SU-DHL-6 (cell line): ENCODE data around the gene SRGAP1.
"Not testable (repeated sequence)": the region's sequence is repeated elsewhere in the genome, so short reads cannot be mapped to it uniquely, and the experiment has no call there.

Experiments
- H2AFZ ChIP-seq: fragments of 200-600 bp; sonication (generic); 2 replicates; pipeline ENCODE4 v1.6.1; 2014; ENCODE audit warnings: low read depth, mild to moderate bottlenecking, moderate library complexity, mixed read lengths, antibody characterized with exemption, low read length; ENCODE audit not compliant: severe bottlenecking
- H3F3A ChIP-seq: fragments of 200-600 bp; shearing (Covaris generic); 2 replicates; pipeline ENCODE4 v1.6.0; 2016; ENCODE audit warnings: antibody characterized with exemption, mild to moderate bottlenecking; ENCODE audit not compliant: insufficient read depth
- H3K27ac ChIP-seq: fragments of 200-600 bp; sonication (generic); 2 replicates; pipeline ENCODE4 v1.5.1; 2016; ENCODE audit warnings: low read depth, mild to moderate bottlenecking, low read length, moderate library complexity, mixed read lengths
- H3K27me3 ChIP-seq: fragments of 200-600 bp; sonication (generic), shearing (Covaris generic); 2 replicates; pipeline ENCODE4 v1.6.0; 2014; ENCODE audit warnings: mild to moderate bottlenecking, low read length
- H3K36me3 ChIP-seq: fragments of 200-600 bp; sonication (generic); 2 replicates; pipeline ENCODE4 v1.6.1; 2014; ENCODE audit warnings: mild to moderate bottlenecking, low read length, mixed read lengths
- H3K4me2 ChIP-seq: fragments of 300-600, 200-600 bp; shearing (Covaris generic), sonication (generic); 2 replicates; pipeline ENCODE4 v1.6.0; 2014; ENCODE audit warnings: low read length, low read depth, mild to moderate bottlenecking; ENCODE audit not compliant: poor library complexity, severe bottlenecking
- H3K4me3 ChIP-seq: fragments of 200-600 bp; sonication (generic); 2 replicates; pipeline ENCODE4 v1.5.1; 2014; ENCODE audit warnings: antibody characterized with exemption, low read length, mild to moderate bottlenecking, mixed read lengths; ENCODE audit not compliant: insufficient read depth, poor library complexity, severe bottlenecking
- H3K79me2 ChIP-seq: fragments of 200-600 bp; sonication (generic); 2 replicates; pipeline ENCODE4 v1.6.1; 2014; ENCODE audit warnings: mild to moderate bottlenecking, low read length, moderate library complexity; ENCODE audit not compliant: insufficient read depth
- H3K9ac ChIP-seq: fragments of 200-600 bp; sonication (generic); 2 replicates; pipeline ENCODE4 v1.7.0; 2014; ENCODE audit warnings: mild to moderate bottlenecking, low read length
- H3K9me2 ChIP-seq: fragments of 200-600 bp; sonication (generic); replicated peaks from 2 replicates; pipeline ENCODE4 v1.6.1; 2014; ENCODE audit warnings: low read length; ENCODE audit not compliant: insufficient read depth
- H3K9me3 ChIP-seq: fragments of 200-600 bp; sonication (generic); 2 replicates; pipeline ENCODE4 v1.6.1; 2014; ENCODE audit warnings: low read length, mixed read lengths; ENCODE audit not compliant: insufficient read depth
- H4K20me1 ChIP-seq: fragments of 200-600 bp; sonication (generic); 2 replicates; pipeline ENCODE4 v1.6.1; 2014; ENCODE audit warnings: low read depth, mild to moderate bottlenecking, antibody characterized with exemption, low read length, moderate library complexity, mixed read lengths
- EZH2phosphoT487 ChIP-seq: fragments of 200-600 bp; sonication (generic), shearing (Covaris generic); conservative IDR thresholded peaks from 2 replicates; pipeline ENCODE4 v1.6.1; 2018; ENCODE audit warnings: mild to moderate bottlenecking, antibody characterized with exemption, low read length, moderate library complexity, mixed read lengths
- TF ChIP-seq, protein P1 (sequence below): fragments of 200-600 bp; sonication (generic); IDR thresholded peaks from one replicate; pipeline ENCODE4 v1.5.1; 2017; ENCODE audit warnings: antibody characterized with exemption, mild to moderate bottlenecking, low read length, moderate library complexity; ENCODE audit not compliant: insufficient read depth, poor library complexity, severe bottlenecking

SRGAP1 gene

DNA sequence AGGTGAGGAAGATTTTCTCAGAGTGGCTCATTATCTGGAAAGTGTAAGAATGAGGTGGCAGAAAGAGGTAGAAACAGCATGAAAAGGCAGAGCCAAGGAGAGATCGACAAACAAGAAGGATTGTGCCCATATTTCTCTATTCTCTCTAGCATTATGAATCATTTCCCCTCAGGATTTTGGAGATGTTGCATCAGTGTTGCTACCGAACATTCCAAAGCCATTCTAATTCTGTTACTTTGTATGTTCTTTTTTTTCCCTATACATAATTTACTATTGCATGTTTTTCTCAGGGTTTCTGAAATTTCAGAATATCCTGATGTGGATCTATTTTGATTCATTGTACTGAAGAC is 316.2 kb downstream of the SRGAP1 start:
- no peak overlapping the region for H3K27ac ChIP-seq
- H3K79me2 ChIP-seq: no peaks in the 10 kb centered on the region
- H2AFZ ChIP-seq: no peak overlapping the region
- no peak overlapping the region for H3K4me2 ChIP-seq
- no peaks in the 10 kb centered on the region for H3K9me2 ChIP-seq
- TF ChIP-seq, protein P1, sequence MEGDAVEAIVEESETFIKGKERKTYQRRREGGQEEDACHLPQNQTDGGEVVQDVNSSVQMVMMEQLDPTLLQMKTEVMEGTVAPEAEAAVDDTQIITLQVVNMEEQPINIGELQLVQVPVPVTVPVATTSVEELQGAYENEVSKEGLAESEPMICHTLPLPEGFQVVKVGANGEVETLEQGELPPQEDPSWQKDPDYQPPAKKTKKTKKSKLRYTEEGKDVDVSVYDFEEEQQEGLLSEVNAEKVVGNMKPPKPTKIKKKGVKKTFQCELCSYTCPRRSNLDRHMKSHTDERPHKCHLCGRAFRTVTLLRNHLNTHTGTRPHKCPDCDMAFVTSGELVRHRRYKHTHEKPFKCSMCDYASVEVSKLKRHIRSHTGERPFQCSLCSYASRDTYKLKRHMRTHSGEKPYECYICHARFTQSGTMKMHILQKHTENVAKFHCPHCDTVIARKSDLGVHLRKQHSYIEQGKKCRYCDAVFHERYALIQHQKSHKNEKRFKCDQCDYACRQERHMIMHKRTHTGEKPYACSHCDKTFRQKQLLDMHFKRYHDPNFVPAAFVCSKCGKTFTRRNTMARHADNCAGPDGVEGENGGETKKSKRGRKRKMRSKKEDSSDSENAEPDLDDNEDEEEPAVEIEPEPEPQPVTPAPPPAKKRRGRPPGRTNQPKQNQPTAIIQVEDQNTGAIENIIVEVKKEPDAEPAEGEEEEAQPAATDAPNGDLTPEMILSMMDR: no peak
- no peak for TF ChIP-seq EZH2phosphoT487
- no peaks in the 10 kb centered on the region for H3F3A ChIP-seq
- H3K9ac ChIP-seq: no peak overlapping the region
- no peaks in the 10 kb centered on the region for H3K27me3 ChIP-seq
- no peaks in the 10 kb centered on the region for H4K20me1 ChIP-seq
- no peak overlapping the region for H3K4me3 ChIP-seq
- H3K9me3 ChIP-seq: no peaks in the 10 kb centered on the region
- no peaks in the 10 kb centered on the region for H3K36me3 ChIP-seq

DNA sequence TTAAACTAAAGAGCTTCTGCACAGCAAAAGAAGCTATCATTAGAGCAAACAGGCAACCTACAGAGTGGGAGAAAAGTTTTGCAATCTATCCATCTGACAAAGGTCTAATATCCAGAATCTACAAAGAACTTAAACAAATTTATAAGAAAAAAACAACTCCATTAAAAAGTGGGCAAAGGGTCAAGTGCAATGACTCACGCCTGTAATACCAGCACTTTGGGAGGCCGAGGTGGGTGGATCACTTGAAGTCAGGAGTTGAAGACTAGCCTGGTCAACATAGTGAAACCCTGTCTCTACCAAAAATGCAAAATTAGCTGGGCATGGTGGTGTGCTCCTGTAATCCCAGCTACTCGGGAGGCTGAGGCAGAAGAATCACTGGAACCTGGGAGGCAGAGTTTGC is 322.1 kb downstream of the SRGAP1 start:
- H3K9me3 ChIP-seq, H3K9me2 ChIP-seq, H3K9ac ChIP-seq, H4K20me1 ChIP-seq, H2AFZ ChIP-seq, H3F3A ChIP-seq, H3K27ac ChIP-seq, H3K27me3 ChIP-seq, H3K4me2 ChIP-seq, H3K36me3 ChIP-seq, H3K79me2 ChIP-seq, H3K4me3 ChIP-seq: not testable (repeated sequence)

DNA sequence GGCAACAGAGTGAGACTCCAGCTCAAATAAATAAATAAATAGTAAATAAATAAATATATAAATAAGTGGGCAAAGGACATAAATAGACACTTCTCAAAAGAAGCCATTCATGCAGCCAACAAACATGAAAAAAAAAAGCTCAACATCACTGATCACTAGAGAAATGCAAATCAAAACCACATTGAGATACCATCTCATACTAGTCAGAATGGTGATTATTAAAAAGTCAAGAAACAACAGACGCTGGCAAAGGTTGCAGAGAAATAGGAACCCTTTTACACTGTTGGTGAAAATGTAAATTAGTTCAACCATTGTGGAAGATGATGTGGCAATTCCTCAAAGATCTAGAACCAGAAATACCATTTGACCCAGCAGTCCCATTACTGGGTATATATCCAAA is 322.5 kb downstream of the SRGAP1 start:
- not testable (repeated sequence) for H3K9me2 ChIP-seq, H3K4me2 ChIP-seq, H3K9ac ChIP-seq, H3K36me3 ChIP-seq, H2AFZ ChIP-seq, H3K27ac ChIP-seq, H3F3A ChIP-seq, H4K20me1 ChIP-seq, H3K27me3 ChIP-seq, H3K4me3 ChIP-seq, H3K9me3 ChIP-seq, H3K79me2 ChIP-seq

DNA sequence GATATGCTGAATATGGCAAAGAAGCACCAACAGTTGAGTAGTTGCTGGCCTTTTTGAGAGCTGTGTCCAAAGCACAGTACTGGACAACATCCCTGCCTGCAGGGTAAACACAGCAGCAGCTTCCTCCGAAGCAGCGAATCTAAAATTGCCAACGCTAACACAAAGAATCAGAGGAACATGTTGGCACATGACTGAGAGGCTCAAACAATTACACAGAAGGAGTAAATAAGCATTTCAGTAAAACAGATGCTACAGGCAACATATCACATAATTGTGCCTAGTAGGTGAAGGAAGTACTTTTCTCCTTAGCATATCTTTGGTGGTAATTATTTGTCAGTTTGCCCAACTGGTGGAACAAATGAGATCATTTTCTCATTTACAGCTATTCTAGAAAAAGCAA is 325.5 kb downstream of the SRGAP1 start:
- Histone ChIP-seq H3K9ac (no peak overlapping the region), H3K27me3 (no peaks in the 10 kb centered on the region), H3K4me2 (no peak overlapping the region), H3K79me2 (no peaks in the 10 kb centered on the region), H3K9me3 (no peaks in the 10 kb centered on the region), H2AFZ (no peak overlapping the region), H4K20me1 (no peaks in the 10 kb centered on the region), H3K36me3 (no peaks in the 10 kb centered on the region), H3F3A (no peaks in the 10 kb centered on the region), H3K27ac (no peak overlapping the region), H3K4me3 (no peak overlapping the region), H3K9me2 (no peaks in the 10 kb centered on the region)
- TF ChIP-seq EZH2phosphoT487: no peak
- TF ChIP-seq, protein P1: no peak
